Measurements from ENCODE around the gene HIPK3.

- no peak for TF ChIP-seq CTCF (IDR thresholded peaks at IDR 0.05)
- no peak for TF ChIP-seq POLR2A (IDR thresholded peaks at IDR 0.05)
- TF ChIP-seq EP300 (IDR thresholded peaks at IDR 0.05): no peak
Measured at GRCh38 chr11:33323421-33323820, 66.2 kb downstream of the HIPK3 start.
